Measurements from ENCODE around the gene GFRA1.

Gene GFRA1

GRCh38 chr10:116024271-116024878 lies 248.6 kb downstream of the GFRA1 start:
- no peak for DNase-seq

- DNase-seq, result no peak
These were observed 255.6 kb downstream of the GFRA1 start for GRCh38 chr10:116017405-116017804.

GRCh38 chr10:116015583-116016333 lies 257.2 kb downstream of the GFRA1 start:
- no peak for DNase-seq

DNA sequence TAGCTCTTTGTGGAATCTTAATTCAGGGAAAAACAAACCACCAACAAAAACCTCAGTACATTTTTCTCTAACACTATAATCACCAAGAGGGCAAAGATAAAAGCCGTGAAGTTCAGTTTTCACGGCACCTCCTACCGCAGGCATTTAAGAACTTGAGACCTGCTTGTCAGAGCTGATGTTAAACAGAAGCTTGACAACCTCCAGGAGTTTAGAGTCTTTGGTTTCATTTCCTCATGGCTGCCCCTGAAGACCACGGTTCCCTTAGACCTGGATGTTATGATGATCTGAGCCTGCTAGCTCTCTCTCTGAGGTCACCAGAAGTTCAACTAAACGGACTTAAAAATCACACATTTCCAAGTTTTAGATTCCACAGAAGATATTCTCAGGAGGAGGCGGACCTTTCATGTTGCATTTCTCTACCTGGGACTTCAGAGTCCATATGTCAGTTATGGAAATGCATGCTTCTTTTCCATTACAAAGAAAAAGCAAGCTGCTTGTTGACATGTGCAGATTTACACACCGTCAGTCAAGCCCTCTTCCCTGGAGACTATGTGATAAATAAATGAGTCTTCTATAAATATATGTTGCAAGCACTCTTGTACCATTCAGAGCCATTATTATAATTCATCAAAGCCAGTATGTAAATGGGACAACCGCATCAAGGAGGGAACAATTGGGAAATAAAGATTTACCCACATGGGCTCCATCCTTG lies 258.0 kb downstream of the GFRA1 start:
- no peak for DNase-seq

DNA sequence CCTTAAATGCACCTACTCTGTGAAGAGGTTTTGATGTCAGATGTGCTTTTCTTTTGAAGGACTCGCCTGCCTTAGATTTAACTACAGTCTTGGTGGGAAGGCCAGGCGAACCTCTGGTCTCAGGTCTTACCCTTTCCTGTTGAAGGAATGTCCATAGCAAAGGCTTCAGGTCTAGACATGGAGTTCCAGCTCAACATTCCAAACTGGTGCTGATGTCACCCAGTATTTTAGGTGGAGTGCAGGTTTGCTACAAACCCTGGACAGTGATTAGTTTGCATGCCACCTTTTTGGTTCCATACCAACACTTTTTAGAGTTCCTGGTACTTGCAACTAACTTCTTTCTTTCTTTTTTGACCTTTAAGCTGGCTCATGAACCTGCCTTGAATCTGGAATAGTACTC lies 258.7 kb downstream of the GFRA1 start:
- DNase-seq, result no peak

DNA sequence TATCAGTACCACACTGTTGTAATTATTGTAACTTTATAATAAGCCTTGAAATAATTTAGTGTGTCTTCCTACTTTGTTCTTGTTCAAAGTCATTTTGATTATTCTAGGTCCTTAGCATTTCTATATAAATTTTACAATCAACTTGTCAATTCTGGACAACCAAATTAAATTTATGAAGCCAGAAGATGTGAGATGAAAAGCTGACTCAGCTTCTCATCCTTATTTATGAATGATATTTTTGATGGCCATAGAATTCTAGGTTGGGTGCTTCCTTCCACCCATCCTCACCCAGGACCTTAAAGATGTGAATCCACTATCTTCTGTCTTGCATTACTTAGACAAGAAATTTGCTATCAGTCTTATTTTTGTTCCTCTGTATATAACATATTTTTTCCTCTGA lies 261.1 kb downstream of the GFRA1 start:
- DNase-seq, result no peak

DNA sequence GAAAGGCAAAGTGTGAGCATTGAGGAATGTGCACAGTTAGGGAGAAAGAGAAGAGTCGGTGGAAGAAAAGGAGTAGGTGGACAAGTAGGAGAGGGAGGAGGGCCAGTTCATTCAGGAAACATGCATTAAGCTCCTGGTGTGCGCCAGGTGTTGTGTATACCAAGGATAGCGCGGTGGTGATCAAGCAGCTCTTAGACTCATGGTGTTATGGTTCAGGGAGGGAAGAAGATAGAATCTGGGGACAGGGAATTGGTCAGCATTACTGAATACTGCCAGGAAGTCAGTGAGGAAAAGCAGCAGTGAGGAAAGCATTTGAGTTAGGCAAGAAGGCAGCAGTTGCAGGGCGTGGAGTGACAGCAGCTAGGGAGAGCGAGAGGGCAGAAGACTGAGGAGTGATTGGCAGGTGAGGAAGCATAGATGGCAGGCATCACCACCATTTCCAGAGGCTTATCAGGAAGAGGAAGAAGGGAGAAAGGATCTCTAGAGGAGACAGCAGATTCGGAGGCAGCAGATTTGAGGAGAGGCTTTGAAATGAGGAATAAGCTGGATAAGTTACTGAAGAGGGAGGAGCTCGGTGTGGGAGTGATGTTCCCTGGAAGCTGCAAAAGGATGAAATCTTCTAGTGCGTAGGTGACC lies 265.6 kb downstream of the GFRA1 start:
- no peak for DNase-seq

Data from DMS 273 treated with DMSO at 0.1 percent for 48 hours (cell line).